LHCN-M2 (cell line): Measurements from ENCODE around the gene CFDP1. TPM values are rescaled to one million over a fixed set of nuclear protein-coding genes. Genes with fewer than 3 reads are reported as not detected.
"Not testable (repeated sequence)": the region's sequence is repeated elsewhere in the genome, so short reads cannot be mapped to it uniquely, and the experiment has no call there.

Source experiments
- DNase-seq: peaks from one replicate; pipeline ENCODE4 v3.0.0-alpha.2; 2012; ENCODE audit warnings: low read depth
- total RNA-seq: library from RNA; depleted of rRNA; stranded (reverse); fragments of >200 nt; gene quantifications from 2 replicates; pipeline ENCODE4 v1.2.3, GENCODE V29; 2014

The CFDP1 gene
- total RNA-seq, 1 experiment from 2014 or later = 63.3 TPM

- DNase-seq = no peak
These were observed 138.4 kb downstream of the CFDP1 start for GRCh38 chr16:75294773-75295459.

- DNase-seq = no peak
These were observed 139.5 kb downstream of the CFDP1 start for GRCh38 chr16:75293772-75294171.

GRCh38 chr16:75293173-75293572, 140.1 kb downstream of the CFDP1 start:
- DNase-seq = no peak

- no peak for DNase-seq
These were observed 140.6 kb downstream of the CFDP1 start for GRCh38 chr16:75292691-75293090.

GRCh38 chr16:75289189-75289588, 144.1 kb downstream of the CFDP1 start:
- DNase-seq = peak; percentile 71

GRCh38 chr16:75288596-75289120, 144.6 kb downstream of the CFDP1 start:
- DNase-seq = no peak

GRCh38 chr16:75288181-75288580, 145.1 kb downstream of the CFDP1 start:
- DNase-seq = no peak

GRCh38 chr16:75287708-75288107, 145.6 kb downstream of the CFDP1 start:
- DNase-seq = no peak

- no peak for DNase-seq
These were observed 146.9 kb downstream of the CFDP1 start for GRCh38 chr16:75286389-75286788.

GRCh38 chr16:75282466-75283281, 150.6 kb downstream of the CFDP1 start:
- DNase-seq = peak; percentile 59

GRCh38 chr16:75281826-75282225, 151.5 kb downstream of the CFDP1 start:
- DNase-seq = no peak

GRCh38 chr16:75281009-75281408, 152.3 kb downstream of the CFDP1 start:
- DNase-seq = not testable (repeated sequence)

- no peak for DNase-seq
These were observed 152.9 kb downstream of the CFDP1 start for GRCh38 chr16:75280331-75280804.

GRCh38 chr16:75279305-75279704, 154.0 kb downstream of the CFDP1 start:
- DNase-seq = no peak

GRCh38 chr16:75273054-75273925, 160.0 kb downstream of the CFDP1 start:
- DNase-seq = no peak

- not testable (repeated sequence) for DNase-seq
These were observed 160.7 kb downstream of the CFDP1 start for GRCh38 chr16:75272629-75273028.

GRCh38 chr16:75272097-75272551, 161.2 kb downstream of the CFDP1 start:
- no peak for DNase-seq

GRCh38 chr16:75271441-75272096, 161.7 kb downstream of the CFDP1 start:
- no peak for DNase-seq

- DNase-seq = not testable (repeated sequence)
These were observed 163.9 kb downstream of the CFDP1 start for GRCh38 chr16:75269358-75269757.

GRCh38 chr16:75267631-75268264, 165.6 kb downstream of the CFDP1 start:
- peak; percentile 90 for DNase-seq
